ENCODE results near the gene RGS3. TPM values are rescaled to one million over a fixed set of nuclear protein-coding genes. Genes with fewer than 3 reads are reported as not detected.

The RGS3 gene
- polyA plus RNA-seq, 1 donor = 33.0 TPM

GRCh38 chr9:113516840-113517577, 53.5 kb downstream of the RGS3 start:
- Histone ChIP-seq H3K27ac (ENCODE audit: low read length) (no peak overlapping the region), H3K36me3 (ENCODE audit: control insufficient read depth, insufficient read depth, low read length) (peaks cover 37% of the 10 kb centered on the region), H3K4me1 (ENCODE audit: control insufficient read depth, insufficient read depth, low read length) (peaks cover 48% of the 10 kb centered on the region), H3K4me3 (ENCODE audit: low read length) (no peak overlapping the region), H3K9me3 (ENCODE audit: control insufficient read depth, low read depth, low read length) (no peaks in the 10 kb centered on the region), H3K27me3 (ENCODE audit: control insufficient read depth, insufficient read depth, low read length) (no peaks in the 10 kb centered on the region)
- WGBS (ENCODE audit: insufficient coverage, low lambda C conversion rate) = no CpG with 5 or more reads among the region's 8 CpGs
- no peak for DNase-seq

DNA sequence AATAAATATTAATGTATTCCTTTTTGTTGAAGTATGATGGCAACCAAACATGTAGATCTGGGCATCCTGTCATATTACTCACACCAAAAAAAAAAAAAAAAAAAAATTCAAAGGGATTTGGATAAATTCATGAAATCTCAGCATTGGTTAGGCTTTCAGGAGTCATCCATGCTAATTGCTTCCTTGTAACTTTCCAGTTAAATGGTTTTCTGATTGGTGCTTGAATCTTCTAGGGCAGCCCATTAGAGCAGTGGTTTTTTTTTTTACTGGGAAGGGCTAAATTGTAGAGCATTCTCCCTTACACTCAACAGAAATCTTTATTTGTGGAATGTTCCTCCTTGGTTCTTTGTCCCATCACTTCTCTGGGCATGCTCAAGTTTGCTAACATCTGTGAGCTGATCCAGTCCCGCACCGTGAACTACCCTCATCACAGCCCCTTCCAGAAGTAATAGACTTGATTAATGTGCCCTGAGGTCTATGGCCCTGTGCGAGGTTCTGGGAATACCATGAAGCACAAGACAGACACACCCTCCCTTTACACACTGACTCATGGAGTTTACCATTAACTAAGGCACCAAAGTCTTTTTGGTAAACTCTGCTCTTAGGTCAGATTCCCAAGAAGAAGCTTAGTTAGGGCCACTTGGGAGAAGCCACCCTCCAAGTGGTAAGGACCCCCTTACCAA, 56.0 kb downstream of the RGS3 start:
- WGBS (ENCODE audit: insufficient coverage, low lambda C conversion rate) = 10% methylated on average over 2 of the region's 3 CpGs
- peak; percentile 91 to 97 for DNase-seq
- Histone ChIP-seq H3K36me3 (ENCODE audit: control insufficient read depth, insufficient read depth, low read length) (peaks cover 29% of the 10 kb centered on the region), H3K9me3 (ENCODE audit: control insufficient read depth, low read depth, low read length) (no peaks in the 10 kb centered on the region), H3K27ac (ENCODE audit: low read length) (peak overlapping the region; percentile 92), H3K4me3 (ENCODE audit: low read length) (peak overlapping the region; percentile 8), H3K27me3 (ENCODE audit: control insufficient read depth, insufficient read depth, low read length) (no peaks in the 10 kb centered on the region), H3K4me1 (ENCODE audit: control insufficient read depth, insufficient read depth, low read length) (peaks cover 73% of the 10 kb centered on the region)

GRCh38 chr9:113520109-113520642, 56.6 kb downstream of the RGS3 start:
- Histone ChIP-seq H3K4me1 (ENCODE audit: control insufficient read depth, insufficient read depth, low read length) (peaks cover 77% of the 10 kb centered on the region), H3K27me3 (ENCODE audit: control insufficient read depth, insufficient read depth, low read length) (no peaks in the 10 kb centered on the region), H3K9me3 (ENCODE audit: control insufficient read depth, low read depth, low read length) (no peaks in the 10 kb centered on the region), H3K4me3 (ENCODE audit: low read length) (peak overlapping the region; percentile 8), H3K27ac (ENCODE audit: low read length) (peak overlapping the region; percentile 92), H3K36me3 (ENCODE audit: control insufficient read depth, insufficient read depth, low read length) (peaks cover 26% of the 10 kb centered on the region)
- DNase-seq = peak in 1 of 2 donors; percentile 36
- WGBS (ENCODE audit: insufficient coverage, low lambda C conversion rate) = no CpG with 5 or more reads among the region's 6 CpGs

GRCh38 chr9:113521693-113522255, 58.2 kb downstream of the RGS3 start:
- Histone ChIP-seq H3K27me3 (ENCODE audit: control insufficient read depth, insufficient read depth, low read length) (no peaks in the 10 kb centered on the region), H3K36me3 (ENCODE audit: control insufficient read depth, insufficient read depth, low read length) (peaks cover 39% of the 10 kb centered on the region), H3K27ac (ENCODE audit: low read length) (peak overlapping the region; percentile 92), H3K4me1 (ENCODE audit: control insufficient read depth, insufficient read depth, low read length) (peaks cover 72% of the 10 kb centered on the region), H3K9me3 (ENCODE audit: control insufficient read depth, low read depth, low read length) (no peaks in the 10 kb centered on the region), H3K4me3 (ENCODE audit: low read length) (no peak overlapping the region)
- peak; percentile 67 to 86 for DNase-seq
- no CpG with 5 or more reads among the region's 2 CpGs for WGBS (ENCODE audit: insufficient coverage, low lambda C conversion rate)

GRCh38 chr9:113522419-113522818, 58.9 kb downstream of the RGS3 start:
- Histone ChIP-seq H3K27me3 (ENCODE audit: control insufficient read depth, insufficient read depth, low read length) (no peaks in the 10 kb centered on the region), H3K4me1 (ENCODE audit: control insufficient read depth, insufficient read depth, low read length) (peaks cover 70% of the 10 kb centered on the region), H3K27ac (ENCODE audit: low read length) (peak overlapping the region; percentile 92), H3K4me3 (ENCODE audit: low read length) (no peak overlapping the region), H3K36me3 (ENCODE audit: control insufficient read depth, insufficient read depth, low read length) (peaks cover 43% of the 10 kb centered on the region), H3K9me3 (ENCODE audit: control insufficient read depth, low read depth, low read length) (no peaks in the 10 kb centered on the region)
- DNase-seq = no peak
- no CpG with 5 or more reads among the region's 1 CpG for WGBS (ENCODE audit: insufficient coverage, low lambda C conversion rate)

GRCh38 chr9:113522858-113523257, 59.3 kb downstream of the RGS3 start:
- H3K27ac ChIP-seq (ENCODE audit: low read length) = peak overlapping the region; percentile 92
- H3K36me3 ChIP-seq (ENCODE audit: control insufficient read depth, insufficient read depth, low read length) = peaks cover 45% of the 10 kb centered on the region
- DNase-seq = no peak
- H3K4me3 ChIP-seq (ENCODE audit: low read length) = no peak overlapping the region
- no CpG with 5 or more reads among the region's 8 CpGs for WGBS (ENCODE audit: insufficient coverage, low lambda C conversion rate)
- H3K4me1 ChIP-seq (ENCODE audit: control insufficient read depth, insufficient read depth, low read length) = peaks cover 69% of the 10 kb centered on the region
- H3K27me3 ChIP-seq (ENCODE audit: control insufficient read depth, insufficient read depth, low read length) = no peaks in the 10 kb centered on the region
- H3K9me3 ChIP-seq (ENCODE audit: control insufficient read depth, low read depth, low read length) = no peaks in the 10 kb centered on the region

- DNase-seq = peak; percentile 35 to 59
- WGBS (ENCODE audit: insufficient coverage, low lambda C conversion rate) = no CpG with 5 or more reads among the region's 19 CpGs
- H3K36me3 ChIP-seq (ENCODE audit: control insufficient read depth, insufficient read depth, low read length) = peaks cover 44% of the 10 kb centered on the region
- no peak overlapping the region for H3K4me3 ChIP-seq (ENCODE audit: low read length)
- peaks cover 65% of the 10 kb centered on the region for H3K4me1 ChIP-seq (ENCODE audit: control insufficient read depth, insufficient read depth, low read length)
- H3K27ac ChIP-seq (ENCODE audit: low read length) = peak overlapping the region; percentile 92
- no peaks in the 10 kb centered on the region for H3K27me3 ChIP-seq (ENCODE audit: control insufficient read depth, insufficient read depth, low read length)
- H3K9me3 ChIP-seq (ENCODE audit: control insufficient read depth, low read depth, low read length) = no peaks in the 10 kb centered on the region
These were observed 60.1 kb downstream of the RGS3 start for GRCh38 chr9:113523421-113524141.

- no peak for DNase-seq
- Histone ChIP-seq H3K27me3 (ENCODE audit: control insufficient read depth, insufficient read depth, low read length) (no peaks in the 10 kb centered on the region), H3K4me1 (ENCODE audit: control insufficient read depth, insufficient read depth, low read length) (peaks cover 56% of the 10 kb centered on the region), H3K4me3 (ENCODE audit: low read length) (no peak overlapping the region), H3K36me3 (ENCODE audit: control insufficient read depth, insufficient read depth, low read length) (peaks cover 53% of the 10 kb centered on the region), H3K27ac (ENCODE audit: low read length) (peak overlapping the region; percentile 92), H3K9me3 (ENCODE audit: control insufficient read depth, low read depth, low read length) (no peaks in the 10 kb centered on the region)
- no CpG with 5 or more reads among the region's 4 CpGs for WGBS (ENCODE audit: insufficient coverage, low lambda C conversion rate)
These were observed 60.9 kb downstream of the RGS3 start for GRCh38 chr9:113524468-113524867.

DNA sequence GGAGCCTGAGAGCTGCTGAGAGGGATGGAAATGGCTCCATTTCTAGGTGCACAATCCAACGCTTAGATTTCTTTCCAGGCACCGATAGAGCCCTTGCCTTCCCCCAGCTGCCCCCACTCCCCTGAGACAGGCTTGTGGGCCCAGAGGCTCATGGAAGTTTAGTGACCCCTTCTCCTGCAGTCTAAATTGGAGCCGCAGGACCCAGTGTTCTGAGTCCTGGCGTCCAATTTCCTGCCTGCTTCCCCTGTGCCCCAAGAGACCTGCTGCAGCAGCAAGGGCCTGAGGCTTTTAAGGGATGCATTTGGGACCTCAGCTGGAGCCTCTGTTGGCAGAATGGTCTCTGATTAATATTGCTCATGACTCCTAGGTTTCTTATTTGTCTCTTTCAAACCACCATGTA, 61.7 kb downstream of the RGS3 start:
- Histone ChIP-seq H3K27ac (ENCODE audit: low read length) (no peak overlapping the region), H3K36me3 (ENCODE audit: control insufficient read depth, insufficient read depth, low read length) (peaks cover 57% of the 10 kb centered on the region), H3K9me3 (ENCODE audit: control insufficient read depth, low read depth, low read length) (no peaks in the 10 kb centered on the region), H3K4me1 (ENCODE audit: control insufficient read depth, insufficient read depth, low read length) (peaks cover 50% of the 10 kb centered on the region), H3K4me3 (ENCODE audit: low read length) (no peak overlapping the region), H3K27me3 (ENCODE audit: control insufficient read depth, insufficient read depth, low read length) (no peaks in the 10 kb centered on the region)
- no CpG with 5 or more reads among the region's 4 CpGs for WGBS (ENCODE audit: insufficient coverage, low lambda C conversion rate)
- DNase-seq = no peak

DNA sequence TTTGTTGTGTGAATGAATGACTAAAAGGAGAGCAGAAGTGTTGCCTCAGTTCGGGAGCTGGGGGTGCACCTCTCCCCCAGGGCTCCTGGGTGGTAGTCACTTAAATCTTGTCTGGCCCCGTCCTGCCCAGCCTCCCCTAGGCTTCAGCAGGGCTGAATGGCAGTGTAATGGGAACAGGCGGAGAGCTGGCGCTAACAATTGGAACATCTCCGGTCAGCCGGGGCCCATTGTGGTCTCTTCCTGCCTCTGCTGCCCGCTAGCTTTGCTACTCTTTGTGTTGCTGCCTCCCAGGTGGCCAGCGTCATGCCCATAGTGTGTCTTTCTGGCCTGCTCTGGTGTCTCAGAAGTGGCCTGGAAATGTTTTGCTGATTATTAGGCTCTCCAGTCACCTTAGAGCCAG, 62.3 kb downstream of the RGS3 start:
- no peak overlapping the region for H3K27ac ChIP-seq (ENCODE audit: low read length)
- H3K9me3 ChIP-seq (ENCODE audit: control insufficient read depth, low read depth, low read length) = no peaks in the 10 kb centered on the region
- no peak overlapping the region for H3K4me3 ChIP-seq (ENCODE audit: low read length)
- H3K4me1 ChIP-seq (ENCODE audit: control insufficient read depth, insufficient read depth, low read length) = peaks cover 43% of the 10 kb centered on the region
- no CpG with 5 or more reads among the region's 8 CpGs for WGBS (ENCODE audit: insufficient coverage, low lambda C conversion rate)
- no peaks in the 10 kb centered on the region for H3K27me3 ChIP-seq (ENCODE audit: control insufficient read depth, insufficient read depth, low read length)
- H3K36me3 ChIP-seq (ENCODE audit: control insufficient read depth, insufficient read depth, low read length) = peaks cover 63% of the 10 kb centered on the region
- DNase-seq = no peak
